WERI-Rb-1 (cell line): ENCODE measurements around the gene MAFG.

Experiments
- DNase-seq: peaks from one replicate; pipeline ENCODE4 v3.0.0-alpha.2; 2020
- H3K27ac ChIP-seq: fragments of 250-450 bp; sonication (Bioruptor Pico); 2 replicates; pipeline ENCODE4 v1.5.1; 2020; ENCODE audit warnings: mild to moderate bottlenecking, moderate library complexity
- H3K27me3 ChIP-seq: fragments of 250-450 bp; sonication (Bioruptor Pico); 2 replicates; pipeline ENCODE4 v1.5.1; 2021; ENCODE audit warnings: mild to moderate bottlenecking, low read depth, moderate library complexity; ENCODE audit not compliant: insufficient read depth, severe bottlenecking
- H3K36me3 ChIP-seq: fragments of 250-450 bp; sonication (Bioruptor Pico); 2 replicates; pipeline ENCODE4 v1.5.1; 2020; ENCODE audit warnings: mild to moderate bottlenecking, moderate library complexity
- H3K4me3 ChIP-seq: 2 replicates; pipeline ENCODE4 v1.5.1; 2011; ENCODE audit warnings: low read depth, mild to moderate bottlenecking, control low read depth, low read length
- H3K9me3 ChIP-seq: fragments of 250-450 bp; sonication (Bioruptor Pico); 2 replicates; pipeline ENCODE4 v1.5.1; 2021; ENCODE audit warnings: mild to moderate bottlenecking, moderate library complexity; ENCODE audit not compliant: severe bottlenecking
- CTCF ChIP-seq: IDR thresholded peaks from 2 replicates; pipeline ENCODE4 v1.5.1; 2011; ENCODE audit warnings: low read depth, mild to moderate bottlenecking, control low read depth, inconsistent platforms, low read length

MAFG gene

GRCh38 chr17:81888105-81888987, 39.2 kb downstream of the MAFG start:
- H3K27me3 ChIP-seq, result no peaks in the 10 kb centered on the region
- no peak for TF ChIP-seq CTCF
- no peak overlapping the region for H3K4me3 ChIP-seq
- H3K27ac ChIP-seq, result no peak overlapping the region
- H3K9me3 ChIP-seq, result no peaks in the 10 kb centered on the region
- DNase-seq, result no peak
- peaks cover 79% of the 10 kb centered on the region for H3K36me3 ChIP-seq

- no peak for TF ChIP-seq CTCF
- DNase-seq, result peak; percentile 66
- H3K27me3 ChIP-seq, result no peaks in the 10 kb centered on the region
- H3K4me3 ChIP-seq, result no peak overlapping the region
- H3K9me3 ChIP-seq, result no peaks in the 10 kb centered on the region
- peaks cover 96% of the 10 kb centered on the region for H3K36me3 ChIP-seq
- peak overlapping the region; percentile 3 for H3K27ac ChIP-seq
Measured at GRCh38 chr17:81885869-81886548, 41.5 kb downstream of the MAFG start.

GRCh38 chr17:81885454-81885853, 42.1 kb downstream of the MAFG start:
- H3K27ac ChIP-seq, result no peak overlapping the region; the same call in 1 of the 2 replicates
- H3K9me3 ChIP-seq, result no peaks in the 10 kb centered on the region
- no peak for TF ChIP-seq CTCF
- H3K36me3 ChIP-seq, result peaks cover 96% of the 10 kb centered on the region
- DNase-seq, result no peak
- H3K27me3 ChIP-seq, result no peaks in the 10 kb centered on the region
- no peak overlapping the region for H3K4me3 ChIP-seq

- TF ChIP-seq CTCF, result no peak
- Histone ChIP-seq H3K36me3 (peaks cover 96% of the 10 kb centered on the region), H3K27me3 (no peaks in the 10 kb centered on the region), H3K27ac (no peak overlapping the region), H3K9me3 (no peaks in the 10 kb centered on the region), H3K4me3 (no peak overlapping the region)
- no peak for DNase-seq
Measured at GRCh38 chr17:81884968-81885367, 42.6 kb downstream of the MAFG start.

GRCh38 chr17:81884520-81884919, 43.0 kb downstream of the MAFG start:
- Histone ChIP-seq H3K4me3 (no peak overlapping the region), H3K9me3 (no peaks in the 10 kb centered on the region), H3K36me3 (peaks cover 96% of the 10 kb centered on the region), H3K27me3 (no peaks in the 10 kb centered on the region), H3K27ac (no peak overlapping the region)
- no peak for TF ChIP-seq CTCF
- DNase-seq, result no peak
